ENCODE measurements around the gene NFASC.
A peak's percentile ranks its signal among the peaks of the same experiment; 100 is the strongest.

Gene NFASC

GRCh38 chr1:204837440-204838084 lies 33.1 kb upstream of the NFASC start:
- Histone ChIP-seq H2AFZ (ENCODE audit: low read depth, low read length) (no peak overlapping the region), H3K4me1 (ENCODE audit: low read length) (peaks cover 37% of the 10 kb centered on the region), H3K4me2 (ENCODE audit: low read length) (peak overlapping the region; percentile 27), H3K9ac (ENCODE audit: low read length) (no peak overlapping the region), H3K9me3 (ENCODE audit: insufficient read depth, low read length) (no peaks in the 10 kb centered on the region), H4K20me1 (ENCODE audit: insufficient read depth, low read length) (peaks cover 7% of the 10 kb centered on the region; the same call in 1 of the 2 replicates), H3K36me3 (replicated peaks; ENCODE audit: low read depth, low read length) (no peaks in the 10 kb centered on the region), H3K79me2 (ENCODE audit: low read length) (no peaks in the 10 kb centered on the region), H3K27me3 (ENCODE audit: low read depth, low read length) (peaks cover 11% of the 10 kb centered on the region), H3K27ac (ENCODE audit: low read length) (peak overlapping the region; percentile 50), H3K4me3 (ENCODE audit: low read length) (no peak overlapping the region)
- TF ChIP-seq CTCF (IDR thresholded peaks at IDR 0.05; ENCODE audit: low read depth, low read length) (no peak), EZH2phosphoT487 (IDR thresholded peaks at IDR 0.05; ENCODE audit: low read depth) (no peak)

- no peaks in the 10 kb centered on the region for H3K9me3 ChIP-seq (ENCODE audit: insufficient read depth, low read length)
- H3K4me2 ChIP-seq (ENCODE audit: low read length), result peak overlapping the region; percentile 38
- H3K9ac ChIP-seq (ENCODE audit: low read length), result no peak overlapping the region
- no peak overlapping the region for H3K4me3 ChIP-seq (ENCODE audit: low read length)
- no peaks in the 10 kb centered on the region for H3K36me3 ChIP-seq (replicated peaks; ENCODE audit: low read depth, low read length)
- no peaks in the 10 kb centered on the region; the same call in 1 of the 2 replicates for H3K27me3 ChIP-seq (ENCODE audit: low read depth, low read length)
- H3K79me2 ChIP-seq (ENCODE audit: low read length), result no peaks in the 10 kb centered on the region
- peaks cover 37% of the 10 kb centered on the region for H3K4me1 ChIP-seq (ENCODE audit: low read length)
- H3K27ac ChIP-seq (ENCODE audit: low read length), result peak overlapping the region; percentile 46; the same call in 1 of the 2 replicates
- TF ChIP-seq CTCF (IDR thresholded peaks at IDR 0.05; ENCODE audit: low read depth, low read length) (no peak), EZH2phosphoT487 (IDR thresholded peaks at IDR 0.05; ENCODE audit: low read depth) (no peak)
- H4K20me1 ChIP-seq (ENCODE audit: insufficient read depth, low read length), result peaks cover 7% of the 10 kb centered on the region; the same call in 1 of the 2 replicates
- H2AFZ ChIP-seq (ENCODE audit: low read depth, low read length), result no peak overlapping the region
Observed at GRCh38 chr1:204841316-204841715, 29.3 kb upstream of the NFASC start.

- no peak overlapping the region for H3K4me3 ChIP-seq (ENCODE audit: low read length)
- peaks cover 4% of the 10 kb centered on the region; the same call in 1 of the 2 replicates for H4K20me1 ChIP-seq (ENCODE audit: insufficient read depth, low read length)
- peaks cover 32% of the 10 kb centered on the region for H3K4me1 ChIP-seq (ENCODE audit: low read length)
- H3K4me2 ChIP-seq (ENCODE audit: low read length), result peak overlapping the region; percentile 38
- no peak overlapping the region for H3K9ac ChIP-seq (ENCODE audit: low read length)
- H3K9me3 ChIP-seq (ENCODE audit: insufficient read depth, low read length), result no peaks in the 10 kb centered on the region
- TF ChIP-seq CTCF (IDR thresholded peaks at IDR 0.05; ENCODE audit: low read depth, low read length) (no peak), EZH2phosphoT487 (IDR thresholded peaks at IDR 0.05; ENCODE audit: low read depth) (no peak)
- H3K27ac ChIP-seq (ENCODE audit: low read length), result peak overlapping the region; percentile 46; the same call in 1 of the 2 replicates
- no peaks in the 10 kb centered on the region for H3K79me2 ChIP-seq (ENCODE audit: low read length)
- no peak overlapping the region for H2AFZ ChIP-seq (ENCODE audit: low read depth, low read length)
- H3K36me3 ChIP-seq (replicated peaks; ENCODE audit: low read depth, low read length), result no peaks in the 10 kb centered on the region
- no peaks in the 10 kb centered on the region; the same call in 1 of the 2 replicates for H3K27me3 ChIP-seq (ENCODE audit: low read depth, low read length)
Observed at GRCh38 chr1:204841798-204842197, 28.9 kb upstream of the NFASC start.

GRCh38 chr1:204842369-204842768 lies 28.3 kb upstream of the NFASC start:
- Histone ChIP-seq H3K9me3 (ENCODE audit: insufficient read depth, low read length) (no peaks in the 10 kb centered on the region), H3K4me3 (ENCODE audit: low read length) (no peak overlapping the region), H3K4me1 (ENCODE audit: low read length) (peaks cover 26% of the 10 kb centered on the region), H3K9ac (ENCODE audit: low read length) (no peak overlapping the region), H4K20me1 (ENCODE audit: insufficient read depth, low read length) (no peaks in the 10 kb centered on the region), H3K27ac (ENCODE audit: low read length) (peak overlapping the region; percentile 46; the same call in 1 of the 2 replicates), H3K36me3 (replicated peaks; ENCODE audit: low read depth, low read length) (no peaks in the 10 kb centered on the region), H3K4me2 (ENCODE audit: low read length) (peak overlapping the region; percentile 38; the same call in 1 of the 2 replicates), H2AFZ (ENCODE audit: low read depth, low read length) (no peak overlapping the region), H3K27me3 (ENCODE audit: low read depth, low read length) (no peaks in the 10 kb centered on the region; the same call in 1 of the 2 replicates), H3K79me2 (ENCODE audit: low read length) (no peaks in the 10 kb centered on the region)
- no peak for TF ChIP-seq CTCF (IDR thresholded peaks at IDR 0.05; ENCODE audit: low read depth, low read length)
- no peak for TF ChIP-seq EZH2phosphoT487 (IDR thresholded peaks at IDR 0.05; ENCODE audit: low read depth)
